Bronchial epithelial cell (primary cell): Measurements from ENCODE around the gene FAM107B. TPM values are rescaled to one million over a fixed set of nuclear protein-coding genes. Genes with fewer than 3 reads are reported as not detected.
A peak's percentile ranks its signal among the peaks of the same experiment; 100 is the strongest.

Source experiments
- DNase-seq: peaks from one replicate; pipeline ENCODE4 v3.0.0-alpha.2; 2010; ENCODE audit warnings: low read depth
- FAIRE-seq: peaks from 2 replicates; lab custom pipeline; 2011; peaks lifted over from hg19 to GRCh38; lab: Jason Lieb, UNC
- H3K27me3 ChIP-seq: 2 replicates; pipeline ENCODE4 v1.5.1; 2011; ENCODE audit warnings: low read length; ENCODE audit not compliant: control insufficient read depth, insufficient read depth
- H3K36me3 ChIP-seq: 2 replicates; pipeline ENCODE4 v1.5.1; 2011; ENCODE audit warnings: low read length; ENCODE audit not compliant: control insufficient read depth, insufficient read depth
- H3K4me3 ChIP-seq: 2 replicates; pipeline ENCODE4 v1.5.1; 2011; ENCODE audit warnings: mild to moderate bottlenecking, low read depth, low read length, control low read depth
- CTCF ChIP-seq: IDR thresholded peaks from 2 replicates; pipeline ENCODE4 v1.5.1; 2011; ENCODE audit warnings: mild to moderate bottlenecking, moderate library complexity, low read length, control low read depth, inconsistent platforms; ENCODE audit not compliant: insufficient read depth, severe bottlenecking
- total RNA-seq: library from RNA; depleted of rRNA; stranded (reverse); fragments of >200 nt; gene quantifications from 2 replicates; pipeline ENCODE4 v1.2.1, GENCODE V29; 2014

FAM107B gene
- total RNA-seq, 1 donor from 2014 or later = 18.7 TPM

- Histone ChIP-seq H3K4me3 (no peak overlapping the region), H3K36me3 (no peaks in the 10 kb centered on the region), H3K27me3 (no peaks in the 10 kb centered on the region)
- FAIRE-seq = no peak
- no peak for TF ChIP-seq CTCF
- DNase-seq = no peak
Measured at GRCh38 chr10:14670551-14671240, 104.0 kb downstream of the FAM107B start.

DNA sequence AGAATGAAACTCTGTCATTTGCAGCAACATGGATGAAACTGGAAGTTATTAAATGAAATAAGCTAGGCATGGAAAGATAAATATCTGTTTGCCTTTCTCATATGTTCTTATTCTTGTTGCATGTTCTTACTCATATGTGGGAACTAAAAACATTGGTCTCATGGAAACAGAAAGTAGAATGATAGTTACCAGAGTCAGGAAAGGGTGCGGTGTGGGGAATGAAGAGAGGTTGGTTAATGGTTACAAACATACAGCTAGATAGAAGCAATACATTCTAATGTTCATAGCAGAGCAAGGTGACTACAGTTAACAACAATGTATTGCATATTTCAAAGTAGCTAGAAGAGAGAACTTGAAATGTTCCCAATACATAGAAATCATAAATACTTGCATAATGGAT lies 105.1 kb downstream of the FAM107B start:
- Histone ChIP-seq H3K4me3 (no peak overlapping the region), H3K27me3 (no peaks in the 10 kb centered on the region), H3K36me3 (no peaks in the 10 kb centered on the region)
- FAIRE-seq = no peak
- no peak for TF ChIP-seq CTCF
- DNase-seq = no peak

DNA sequence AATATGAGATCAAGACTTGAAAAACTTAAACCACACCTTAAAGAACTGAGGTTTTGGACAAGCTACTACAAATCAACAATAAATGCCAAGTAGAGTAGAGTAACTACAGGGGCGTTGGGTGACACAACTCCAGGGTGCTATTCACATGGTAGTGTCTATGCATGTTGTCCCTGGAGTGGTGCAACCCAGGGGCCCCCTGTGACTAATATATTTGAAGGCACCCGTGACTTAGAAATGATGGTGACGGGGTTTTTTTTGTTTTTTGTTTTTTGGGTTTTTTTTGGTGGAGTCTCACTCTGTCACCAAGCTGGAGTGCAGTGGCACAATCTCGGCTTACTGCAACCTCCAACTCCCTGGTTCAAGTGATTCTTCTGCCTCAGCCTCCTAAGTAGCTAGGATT lies 106.9 kb downstream of the FAM107B start:
- Histone ChIP-seq H3K36me3 (no peaks in the 10 kb centered on the region), H3K4me3 (no peak overlapping the region), H3K27me3 (no peaks in the 10 kb centered on the region)
- DNase-seq = no peak
- FAIRE-seq = no peak
- TF ChIP-seq CTCF = no peak

- DNase-seq (no peak), FAIRE-seq (no peak)
- no peak for TF ChIP-seq CTCF
- no peak overlapping the region for H3K4me3 ChIP-seq
- H3K27me3 ChIP-seq = no peaks in the 10 kb centered on the region
- no peaks in the 10 kb centered on the region for H3K36me3 ChIP-seq
Measured at GRCh38 chr10:14667280-14667679, 107.4 kb downstream of the FAM107B start.

DNA sequence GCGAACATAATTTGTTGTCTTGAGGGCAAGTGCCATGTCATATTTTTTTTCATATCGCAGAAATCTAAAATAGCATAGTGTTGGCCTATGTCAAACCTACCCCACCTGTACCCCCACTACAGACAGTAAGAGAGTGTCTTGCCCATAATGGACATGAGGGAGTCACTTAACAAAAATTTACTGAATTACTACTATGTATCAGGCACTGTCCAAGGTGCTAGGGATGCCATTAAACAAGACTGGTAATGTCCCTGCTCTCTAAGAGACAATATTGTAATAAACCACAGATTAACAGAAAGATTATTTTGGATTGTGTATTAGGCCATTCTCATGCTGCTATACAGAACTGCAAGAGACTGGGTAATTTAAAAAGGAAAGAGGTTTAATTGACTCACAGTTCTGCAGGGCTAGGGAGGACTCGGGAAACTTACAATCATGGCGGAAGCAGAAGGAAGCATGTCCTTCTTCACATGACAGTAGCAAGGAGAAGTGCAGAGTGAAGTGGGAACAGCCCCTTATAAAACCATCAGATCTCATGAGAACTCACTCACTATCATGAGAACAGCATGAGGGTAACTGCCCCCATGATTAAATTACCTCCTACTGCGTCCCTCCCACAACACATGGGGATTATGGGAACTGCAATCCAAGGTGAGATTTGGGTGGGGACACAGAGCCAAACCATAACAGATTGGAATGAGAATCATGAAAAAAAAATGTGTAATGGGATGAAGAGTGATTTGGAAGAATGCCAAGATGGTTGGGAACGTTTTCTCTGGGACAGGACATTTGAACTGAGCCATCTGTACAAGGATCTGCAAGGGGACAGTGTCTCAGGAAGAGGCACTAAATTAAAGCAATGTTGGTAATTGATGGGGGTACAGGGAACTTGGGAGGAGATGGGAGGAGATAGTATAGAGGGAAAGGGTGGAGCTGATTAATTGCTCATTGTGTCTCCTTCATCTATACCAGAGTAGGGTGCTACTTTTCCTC lies 108.5 kb downstream of the FAM107B start:
- Histone ChIP-seq H3K27me3 (no peaks in the 10 kb centered on the region), H3K36me3 (no peaks in the 10 kb centered on the region), H3K4me3 (no peak overlapping the region)
- no peak for TF ChIP-seq CTCF
- DNase-seq (peak; percentile 25), FAIRE-seq (no peak)
